GM12878 (cell line): ENCODE measurements around the gene SHISA9. TPM values are rescaled to one million over a fixed set of nuclear protein-coding genes. Genes with fewer than 3 reads are reported as not detected.

Experiments
- ATAC-seq: fragments of 200-7000 bp; cut with Tn5 transposase; 3 replicates; pipeline ENCODE4 v1.9.1; 2020; ENCODE audit warnings: mild to moderate bottlenecking, moderate library complexity
- BruUV-seq: library from RNA; stranded (reverse); fragments of 400-500 nt; replicated peaks from 2 replicates; lab custom pipeline; 2021; lab: Mats Ljungman, UMichigan
- CTCF ChIA-PET: fragments of 300-600 bp; sonication (Branson Sonifier 250); formaldehyde crosslinking; extraction: SDS; loops from one replicate; lab custom pipeline; 2021; ENCODE audit warnings: inconsistent platforms; lab: Yijun Ruan, JAX
- POLR2A ChIA-PET: fragments of 350-600 bp; formaldehyde crosslinking; extraction: SDS; loops from one replicate; lab custom pipeline; 2021; ENCODE audit warnings: inconsistent platforms; lab: Charles Lee
- RAD21 ChIA-PET: fragments of 300-600 bp; sonication (Branson Sonifier 250); formaldehyde crosslinking; loops from one replicate; lab custom pipeline; 2023; ENCODE audit warnings: antibody characterized with exemption; ENCODE audit not compliant: unreplicated experiment; lab: Charles Lee
- SMC1A ChIA-PET: fragments of 300-600 bp; sonication (Branson Sonifier 250); formaldehyde crosslinking; loops from one replicate; lab custom pipeline; 2023; ENCODE audit not compliant: unreplicated experiment, uncharacterized antibody; lab: Charles Lee
- DNase-seq: peaks from one replicate; pipeline ENCODE4 v3.0.0-alpha.2; 2011; ENCODE audit warnings: low read depth, low spot score
- FAIRE-seq: peaks from 3 replicates; lab custom pipeline; 2011; peaks lifted over from hg19 to GRCh38; lab: Jason Lieb, UNC
- H2AFZ ChIP-seq: 2 replicates; pipeline ENCODE4 v1.6.0; 2011; ENCODE audit warnings: low read depth, low read length, control low read depth; ENCODE audit not compliant: control insufficient read depth
- H3K27ac ChIP-seq: 2 replicates; pipeline ENCODE4 v1.5.1; 2011; ENCODE audit warnings: control low read depth; ENCODE audit not compliant: control insufficient read depth, insufficient read depth
- H3K27me3 ChIP-seq, 2 experiments: replicated peaks in 1 of 2; 2 replicates each; pipeline versions ENCODE4 v1.6.0 to v1.6.1; 2011; ENCODE audit warnings: low read length in 1 of 2; ENCODE audit not compliant: control insufficient read depth in 2 of 2, insufficient read depth in 2 of 2
- H3K36me3 ChIP-seq, 2 experiments: 2 replicates each; pipeline ENCODE4 v1.5.1; 2011; ENCODE audit warnings: low read length in 1 of 2; ENCODE audit not compliant: control insufficient read depth in 2 of 2, insufficient read depth in 2 of 2
- H3K4me1 ChIP-seq: 2 replicates; pipeline ENCODE4 v1.6.1; 2011; ENCODE audit warnings: mild to moderate bottlenecking, low read length, moderate library complexity, mixed read lengths; ENCODE audit not compliant: control insufficient read depth, insufficient read depth
- H3K4me2 ChIP-seq: 2 replicates; pipeline ENCODE4 v1.6.0; 2011; ENCODE audit warnings: control low read depth; ENCODE audit not compliant: control insufficient read depth, insufficient read depth
- H3K4me3 ChIP-seq: fragments of 200-600 bp; sonication (generic); 2 replicates; pipeline ENCODE4 v1.5.1; 2016
- H3K79me2 ChIP-seq: 2 replicates; pipeline ENCODE4 v1.6.0; 2011; ENCODE audit warnings: low read length; ENCODE audit not compliant: control insufficient read depth, insufficient read depth
- H3K9ac ChIP-seq: 2 replicates; pipeline ENCODE4 v1.8.0; 2011; ENCODE audit warnings: low read length, control low read depth, mixed read lengths; ENCODE audit not compliant: control insufficient read depth, insufficient read depth
- H3K9me3 ChIP-seq: replicated peaks from 3 replicates; pipeline ENCODE4 v1.5.1; 2011; ENCODE audit warnings: mild to moderate bottlenecking, low read length; ENCODE audit not compliant: control insufficient read depth, insufficient read depth
- H4K20me1 ChIP-seq: 2 replicates; pipeline ENCODE4 v1.6.0; 2011; ENCODE audit not compliant: control insufficient read depth, insufficient read depth
- ATF7 ChIP-seq: fragments of 450-650 bp; IDR thresholded peaks from 2 replicates; pipeline ENCODE4 v1.6.1; 2016; ENCODE audit warnings: low read depth, mild to moderate bottlenecking
- BRCA1 ChIP-seq: IDR thresholded peaks from 2 replicates; pipeline ENCODE4 v1.6.1; 2011; ENCODE audit warnings: low read depth, low read length, improper control_type of control experiment
- CHD1 ChIP-seq: IDR thresholded peaks from 2 replicates; pipeline ENCODE4 v1.6.1; 2012; ENCODE audit warnings: low read depth, low read length, improper control_type of control experiment
- DPF2 ChIP-seq: fragments of 450-650 bp; IDR thresholded peaks from 2 replicates; pipeline ENCODE4 v1.6.1; 2017; ENCODE audit warnings: mild to moderate bottlenecking
- FOXK2 ChIP-seq: fragments of 450-650 bp; IDR thresholded peaks from 2 replicates; pipeline ENCODE4 v1.6.1; 2017; ENCODE audit warnings: mild to moderate bottlenecking, moderate library complexity
- GATAD2B ChIP-seq: fragments of 450-650 bp; conservative IDR thresholded peaks from 2 replicates; pipeline ENCODE4 v1.6.1; 2017; ENCODE audit warnings: low read depth, mild to moderate bottlenecking, moderate library complexity
- PML ChIP-seq: IDR thresholded peaks from 2 replicates; pipeline ENCODE4 v1.6.1; 2012; ENCODE audit warnings: low read length, inconsistent platforms
- SIX5 ChIP-seq: IDR thresholded peaks from 2 replicates; pipeline ENCODE4 v1.6.1; 2011; ENCODE audit warnings: mild to moderate bottlenecking, low read depth, low read length, moderate library complexity; ENCODE audit not compliant: severe bottlenecking
- SP1 ChIP-seq: IDR thresholded peaks from one replicate; pipeline ENCODE4 v1.6.1; 2011; ENCODE audit warnings: low read depth, low read length
- SUPT20H ChIP-seq: IDR thresholded peaks from 2 replicates; pipeline ENCODE4 v1.6.1; 2011; ENCODE audit warnings: low read depth, mild to moderate bottlenecking, low read length, moderate library complexity, borderline replicate concordance; ENCODE audit not compliant: control insufficient read depth
- TCF3 ChIP-seq: IDR thresholded peaks from 2 replicates; pipeline ENCODE4 v1.6.1; 2012; ENCODE audit warnings: low read depth, mild to moderate bottlenecking, low read length, borderline replicate concordance; ENCODE audit not compliant: insufficient read depth
- WGBS: methylation state at CpG from one replicate; pipeline ENCODE4 v1.1.6; 2016; ENCODE audit warnings: low lambda C conversion rate; ENCODE audit not compliant: insufficient replicate concordance, insufficient coverage; ENCODE audit errors: missing lambda C conversion rate; 5-methylcytosine and 5-hydroxymethylcytosine counted together
- in situ Hi-C: fragments of 300-500 bp; cut with MboI; formaldehyde crosslinking; loops from 9 replicates; pipeline ENCODE4 v1.14.3; 2018; ENCODE audit warnings: mixed read lengths
- intact Hi-C: fragments of 100-400 bp; cut with micrococcal nuclease; formaldehyde crosslinking; loops from one replicate; pipeline ENCODE4 v1.14.2; 2022; ENCODE audit not compliant: unreplicated experiment
- polyA plus RNA-seq, 11 experiments: library from polyadenylated mRNA; depleted of rRNA in 4 of 11; unstranded in 6 of 11; stranded (reverse) in 5 of 11; fragments of >200 nt; fragmentation: Nextera tagmentation in 4 of 11; fragmentation: Illumina TruSeq in 1 of 11; extraction: Ambion mirVana in 4 of 11; extraction: Trizol in 1 of 11; gene quantifications; 1 replicate in 1 of 11; 2 replicates in 10 of 11; pipeline versions ENCODE4 v1.2.1 to v1.2.3, GENCODE V29; 2011 to 2016; ENCODE audit warnings: inconsistent platforms in 2 of 11, missing spikeins in 2 of 11, low read depth in 1 of 11
- total RNA-seq, 4 experiments: library from RNA; depleted of rRNA in 3 of 4; stranded (reverse); fragments of >200 nt in 3 of 4; fragmentation: Illumina TruSeq in 1 of 4; extraction: Trizol in 1 of 4; gene quantifications; 2 replicates each; pipeline versions ENCODE4 v1.2.1 to v1.2.3, GENCODE V29; 2013 to 2021
- TF ChIP-seq, protein P1 (sequence below): fragments of 450-650 bp; IDR thresholded peaks from 2 replicates; pipeline ENCODE4 v1.6.1; 2016; ENCODE audit warnings: mild to moderate bottlenecking
- TF ChIP-seq, protein P2 (sequence below): IDR thresholded peaks from 2 replicates; pipeline ENCODE4 v1.6.1; 2012; ENCODE audit warnings: mild to moderate bottlenecking, low read depth, low read length
- TF ChIP-seq, protein P3 (sequence below): fragments of 150-350 bp; IDR thresholded peaks from 2 replicates; pipeline ENCODE4 v1.6.1; 2016; ENCODE audit warnings: low read depth, low read length
- TF ChIP-seq, protein P4 (sequence below): IDR thresholded peaks from 2 replicates; pipeline ENCODE4 v1.6.1; 2012; ENCODE audit warnings: low read depth, low read length, improper control_type of control experiment

Gene SHISA9
- total and polyA plus RNA-seq, 10 of the 15 experiments (the other 5 are each of a cell fraction or from before 2014, with no cell fraction given), result 0.03 to 25.5 (median 0.07) TPM

DNA sequence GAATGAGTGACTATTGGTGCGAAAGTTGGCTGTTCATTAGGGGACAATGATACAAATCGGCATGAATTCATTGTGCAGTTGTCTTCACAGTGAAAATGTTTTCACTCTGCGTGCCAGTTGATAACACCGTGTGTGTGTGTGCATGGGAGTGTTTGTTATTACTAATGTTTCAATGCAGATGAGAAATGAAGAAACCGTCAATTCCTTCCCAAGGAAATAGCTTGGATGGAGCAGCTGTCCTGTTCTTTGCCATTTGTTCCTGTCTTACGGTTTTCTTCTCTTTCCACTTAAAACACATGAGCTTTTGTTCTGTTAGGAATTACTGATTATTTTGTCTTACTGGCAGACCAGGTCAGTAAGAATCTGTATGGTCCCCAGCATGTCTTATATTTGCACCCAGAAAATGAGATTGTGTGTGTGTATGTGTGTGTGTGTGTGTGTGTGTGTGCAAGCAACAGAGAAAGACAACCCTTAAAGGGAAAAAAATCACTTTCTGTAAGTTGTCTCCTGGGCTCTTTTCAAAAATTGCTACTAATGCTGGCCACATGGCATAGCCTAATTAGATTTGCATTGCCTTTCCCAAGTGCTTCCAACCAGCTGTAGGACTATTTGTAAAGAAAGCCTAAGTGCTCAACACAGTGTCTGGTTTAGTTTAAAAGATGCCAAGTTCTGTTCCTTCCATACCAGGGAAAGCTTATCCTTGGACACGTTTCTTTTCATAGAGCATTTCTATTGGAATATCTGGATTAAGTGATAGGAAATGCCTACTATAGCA is 23.8 kb downstream of the SHISA9 start:
- Histone ChIP-seq H3K9ac (no peak overlapping the region), H3K27me3 (no peaks in the 10 kb centered on the region; a peak in 1 of 4 replicates), H3K4me2 (no peak overlapping the region), H2AFZ (no peak overlapping the region), H3K4me3 (no peak overlapping the region), H3K4me1 (no peaks in the 10 kb centered on the region), H4K20me1 (no peaks in the 10 kb centered on the region), H3K9me3 (no peaks in the 10 kb centered on the region), H3K79me2 (no peaks in the 10 kb centered on the region), H3K27ac (no peak overlapping the region), H3K36me3 (no peaks in the 10 kb centered on the region)
- BruUV-seq, result no TSS peak
- FAIRE-seq, result no peak
- in situ Hi-C loops, result no loop called here
- ATAC-seq, result no peak
- 35% methylated on average over 7 of the region's 7 CpGs for WGBS
- ChIA-PET SMC1A (no interaction called here), POLR2A (no interaction called here), CTCF (no interaction called here)
- intact Hi-C loops, result no loop called here
- DNase-seq, result no peak
- TF ChIP-seq, protein P1, sequence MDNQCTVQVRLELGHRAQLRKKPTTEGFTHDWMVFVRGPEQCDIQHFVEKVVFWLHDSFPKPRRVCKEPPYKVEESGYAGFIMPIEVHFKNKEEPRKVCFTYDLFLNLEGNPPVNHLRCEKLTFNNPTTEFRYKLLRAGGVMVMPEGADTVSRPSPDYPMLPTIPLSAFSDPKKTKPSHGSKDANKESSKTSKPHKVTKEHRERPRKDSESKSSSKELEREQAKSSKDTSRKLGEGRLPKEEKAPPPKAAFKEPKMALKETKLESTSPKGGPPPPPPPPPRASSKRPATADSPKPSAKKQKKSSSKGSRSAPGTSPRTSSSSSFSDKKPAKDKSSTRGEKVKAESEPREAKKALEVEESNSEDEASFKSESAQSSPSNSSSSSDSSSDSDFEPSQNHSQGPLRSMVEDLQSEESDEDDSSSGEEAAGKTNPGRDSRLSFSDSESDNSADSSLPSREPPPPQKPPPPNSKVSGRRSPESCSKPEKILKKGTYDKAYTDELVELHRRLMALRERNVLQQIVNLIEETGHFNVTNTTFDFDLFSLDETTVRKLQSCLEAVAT, result no peak
- TF ChIP-seq SUPT20H, result no peak
- TF ChIP-seq SP1, result no peak
- TF ChIP-seq GATAD2B, result no peak
- TF ChIP-seq PML, result no peak
- no peak for TF ChIP-seq TCF3
- TF ChIP-seq SIX5, result no peak
- TF ChIP-seq DPF2, result no peak
- TF ChIP-seq, protein P2, sequence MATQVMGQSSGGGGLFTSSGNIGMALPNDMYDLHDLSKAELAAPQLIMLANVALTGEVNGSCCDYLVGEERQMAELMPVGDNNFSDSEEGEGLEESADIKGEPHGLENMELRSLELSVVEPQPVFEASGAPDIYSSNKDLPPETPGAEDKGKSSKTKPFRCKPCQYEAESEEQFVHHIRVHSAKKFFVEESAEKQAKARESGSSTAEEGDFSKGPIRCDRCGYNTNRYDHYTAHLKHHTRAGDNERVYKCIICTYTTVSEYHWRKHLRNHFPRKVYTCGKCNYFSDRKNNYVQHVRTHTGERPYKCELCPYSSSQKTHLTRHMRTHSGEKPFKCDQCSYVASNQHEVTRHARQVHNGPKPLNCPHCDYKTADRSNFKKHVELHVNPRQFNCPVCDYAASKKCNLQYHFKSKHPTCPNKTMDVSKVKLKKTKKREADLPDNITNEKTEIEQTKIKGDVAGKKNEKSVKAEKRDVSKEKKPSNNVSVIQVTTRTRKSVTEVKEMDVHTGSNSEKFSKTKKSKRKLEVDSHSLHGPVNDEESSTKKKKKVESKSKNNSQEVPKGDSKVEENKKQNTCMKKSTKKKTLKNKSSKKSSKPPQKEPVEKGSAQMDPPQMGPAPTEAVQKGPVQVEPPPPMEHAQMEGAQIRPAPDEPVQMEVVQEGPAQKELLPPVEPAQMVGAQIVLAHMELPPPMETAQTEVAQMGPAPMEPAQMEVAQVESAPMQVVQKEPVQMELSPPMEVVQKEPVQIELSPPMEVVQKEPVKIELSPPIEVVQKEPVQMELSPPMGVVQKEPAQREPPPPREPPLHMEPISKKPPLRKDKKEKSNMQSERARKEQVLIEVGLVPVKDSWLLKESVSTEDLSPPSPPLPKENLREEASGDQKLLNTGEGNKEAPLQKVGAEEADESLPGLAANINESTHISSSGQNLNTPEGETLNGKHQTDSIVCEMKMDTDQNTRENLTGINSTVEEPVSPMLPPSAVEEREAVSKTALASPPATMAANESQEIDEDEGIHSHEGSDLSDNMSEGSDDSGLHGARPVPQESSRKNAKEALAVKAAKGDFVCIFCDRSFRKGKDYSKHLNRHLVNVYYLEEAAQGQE, result no peak
- TF ChIP-seq, protein P3, sequence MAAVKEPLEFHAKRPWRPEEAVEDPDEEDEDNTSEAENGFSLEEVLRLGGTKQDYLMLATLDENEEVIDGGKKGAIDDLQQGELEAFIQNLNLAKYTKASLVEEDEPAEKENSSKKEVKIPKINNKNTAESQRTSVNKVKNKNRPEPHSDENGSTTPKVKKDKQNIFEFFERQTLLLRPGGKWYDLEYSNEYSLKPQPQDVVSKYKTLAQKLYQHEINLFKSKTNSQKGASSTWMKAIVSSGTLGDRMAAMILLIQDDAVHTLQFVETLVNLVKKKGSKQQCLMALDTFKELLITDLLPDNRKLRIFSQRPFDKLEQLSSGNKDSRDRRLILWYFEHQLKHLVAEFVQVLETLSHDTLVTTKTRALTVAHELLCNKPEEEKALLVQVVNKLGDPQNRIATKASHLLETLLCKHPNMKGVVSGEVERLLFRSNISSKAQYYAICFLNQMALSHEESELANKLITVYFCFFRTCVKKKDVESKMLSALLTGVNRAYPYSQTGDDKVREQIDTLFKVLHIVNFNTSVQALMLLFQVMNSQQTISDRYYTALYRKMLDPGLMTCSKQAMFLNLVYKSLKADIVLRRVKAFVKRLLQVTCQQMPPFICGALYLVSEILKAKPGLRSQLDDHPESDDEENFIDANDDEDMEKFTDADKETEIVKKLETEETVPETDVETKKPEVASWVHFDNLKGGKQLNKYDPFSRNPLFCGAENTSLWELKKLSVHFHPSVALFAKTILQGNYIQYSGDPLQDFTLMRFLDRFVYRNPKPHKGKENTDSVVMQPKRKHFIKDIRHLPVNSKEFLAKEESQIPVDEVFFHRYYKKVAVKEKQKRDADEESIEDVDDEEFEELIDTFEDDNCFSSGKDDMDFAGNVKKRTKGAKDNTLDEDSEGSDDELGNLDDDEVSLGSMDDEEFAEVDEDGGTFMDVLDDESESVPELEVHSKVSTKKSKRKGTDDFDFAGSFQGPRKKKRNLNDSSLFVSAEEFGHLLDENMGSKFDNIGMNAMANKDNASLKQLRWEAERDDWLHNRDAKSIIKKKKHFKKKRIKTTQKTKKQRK, result no peak
- no peak for TF ChIP-seq BRCA1
- TF ChIP-seq CHD1, result no peak
- no peak for TF ChIP-seq FOXK2
- TF ChIP-seq ATF7, result no peak
- TF ChIP-seq, protein P4, sequence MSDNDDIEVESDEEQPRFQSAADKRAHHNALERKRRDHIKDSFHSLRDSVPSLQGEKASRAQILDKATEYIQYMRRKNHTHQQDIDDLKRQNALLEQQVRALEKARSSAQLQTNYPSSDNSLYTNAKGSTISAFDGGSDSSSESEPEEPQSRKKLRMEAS, result no peak
- TF ChIP-seq, all 136 proteins: peak for 0
- RAD21 ChIA-PET, result no interaction called here
